ENCODE data around the gene GNAI1.

The GNAI1 gene

DNA sequence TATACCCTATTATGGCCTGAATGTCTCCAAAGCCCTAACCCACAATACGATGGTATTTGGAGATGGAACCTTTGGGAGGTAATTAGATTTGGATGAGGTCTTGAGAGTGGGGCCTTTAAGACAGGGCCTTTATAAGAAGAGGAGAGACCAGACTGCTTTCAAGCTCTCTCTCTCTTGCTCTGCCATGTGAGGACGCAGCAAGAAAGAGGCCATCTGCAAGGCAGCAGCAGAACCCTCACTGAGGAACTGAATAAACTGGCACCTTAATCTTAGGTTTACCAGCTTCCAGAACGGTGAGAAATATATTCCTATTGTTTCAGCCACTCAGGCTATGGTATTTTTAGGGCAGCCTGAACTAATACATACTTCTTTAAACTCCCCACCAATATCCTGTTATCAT lies 2.0 kb upstream of the GNAI1 start:
- DNase-seq (ENCODE audit: insufficient read length, low spot score) (no peak), FAIRE-seq (no peak)
- TF ChIP-seq, protein P1, sequence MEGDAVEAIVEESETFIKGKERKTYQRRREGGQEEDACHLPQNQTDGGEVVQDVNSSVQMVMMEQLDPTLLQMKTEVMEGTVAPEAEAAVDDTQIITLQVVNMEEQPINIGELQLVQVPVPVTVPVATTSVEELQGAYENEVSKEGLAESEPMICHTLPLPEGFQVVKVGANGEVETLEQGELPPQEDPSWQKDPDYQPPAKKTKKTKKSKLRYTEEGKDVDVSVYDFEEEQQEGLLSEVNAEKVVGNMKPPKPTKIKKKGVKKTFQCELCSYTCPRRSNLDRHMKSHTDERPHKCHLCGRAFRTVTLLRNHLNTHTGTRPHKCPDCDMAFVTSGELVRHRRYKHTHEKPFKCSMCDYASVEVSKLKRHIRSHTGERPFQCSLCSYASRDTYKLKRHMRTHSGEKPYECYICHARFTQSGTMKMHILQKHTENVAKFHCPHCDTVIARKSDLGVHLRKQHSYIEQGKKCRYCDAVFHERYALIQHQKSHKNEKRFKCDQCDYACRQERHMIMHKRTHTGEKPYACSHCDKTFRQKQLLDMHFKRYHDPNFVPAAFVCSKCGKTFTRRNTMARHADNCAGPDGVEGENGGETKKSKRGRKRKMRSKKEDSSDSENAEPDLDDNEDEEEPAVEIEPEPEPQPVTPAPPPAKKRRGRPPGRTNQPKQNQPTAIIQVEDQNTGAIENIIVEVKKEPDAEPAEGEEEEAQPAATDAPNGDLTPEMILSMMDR (IDR thresholded peaks at IDR 0.05; ENCODE audit: insufficient read depth, missing control alignments): no peak

DNA sequence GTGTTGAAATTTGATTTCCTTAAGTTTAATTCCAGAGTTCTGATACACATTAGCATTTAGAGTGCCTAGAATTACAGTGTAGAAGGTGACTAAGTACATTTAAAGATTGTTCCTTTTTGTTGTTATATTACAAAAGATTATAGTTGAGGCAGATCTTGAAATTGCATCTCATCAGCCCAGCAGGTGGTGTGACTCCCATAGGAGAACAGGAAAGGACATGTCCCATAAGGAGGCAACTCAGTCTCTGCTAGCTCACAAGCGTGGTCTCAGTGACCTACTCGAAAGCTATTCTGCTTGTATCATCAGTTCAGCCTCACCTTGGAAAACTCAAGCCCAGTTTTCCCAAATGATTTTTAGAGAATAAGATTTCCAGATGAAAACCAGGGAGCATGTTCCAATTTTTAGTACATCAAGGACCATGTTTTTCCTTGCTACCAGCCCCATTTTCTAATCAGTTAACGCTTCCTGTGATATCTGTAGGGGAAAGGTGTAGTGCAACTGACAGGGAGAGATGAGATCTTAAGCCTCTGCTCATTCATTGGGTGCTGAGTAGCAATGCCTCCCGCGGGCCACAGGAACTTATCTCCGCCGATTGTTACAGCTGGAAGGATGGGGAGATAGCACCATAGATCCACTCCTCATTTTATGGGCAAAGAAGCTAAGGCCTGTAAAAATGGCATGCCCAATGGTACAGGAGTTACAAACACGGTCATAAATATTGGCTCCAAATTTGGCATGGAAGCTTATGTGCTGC lies 1.1 kb upstream of the GNAI1 start:
- DNase-seq (ENCODE audit: insufficient read length, low spot score) (no peak), FAIRE-seq (no peak)
- TF ChIP-seq, protein P1 (IDR thresholded peaks at IDR 0.05; ENCODE audit: insufficient read depth, missing control alignments): no peak

DNA sequence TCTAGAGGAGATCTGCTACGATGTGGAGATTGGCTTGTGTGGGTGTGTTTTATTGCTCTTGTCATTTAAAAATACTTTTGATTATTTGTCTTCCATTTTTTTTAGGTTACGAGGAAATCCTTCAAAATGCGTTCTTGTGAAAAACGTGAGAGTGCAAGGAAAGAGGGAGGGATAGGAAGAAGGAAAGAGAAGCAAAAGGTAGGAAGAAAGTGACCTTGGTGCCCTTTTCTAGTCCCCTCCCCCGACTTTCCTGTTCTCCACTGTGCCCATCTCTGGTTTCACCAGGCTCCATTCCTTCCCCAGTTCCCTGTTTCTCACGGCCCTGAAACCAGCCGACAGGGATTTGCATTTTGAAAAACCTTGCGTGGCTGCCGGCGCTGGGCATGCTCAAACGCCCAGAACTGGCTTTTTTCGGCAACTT lies 506 bp upstream of the GNAI1 start:
- DNase-seq (ENCODE audit: insufficient read length, low spot score): no peak
- TF ChIP-seq, protein P1 (IDR thresholded peaks at IDR 0.05; ENCODE audit: insufficient read depth, missing control alignments): no peak
- no peak for FAIRE-seq

DNA sequence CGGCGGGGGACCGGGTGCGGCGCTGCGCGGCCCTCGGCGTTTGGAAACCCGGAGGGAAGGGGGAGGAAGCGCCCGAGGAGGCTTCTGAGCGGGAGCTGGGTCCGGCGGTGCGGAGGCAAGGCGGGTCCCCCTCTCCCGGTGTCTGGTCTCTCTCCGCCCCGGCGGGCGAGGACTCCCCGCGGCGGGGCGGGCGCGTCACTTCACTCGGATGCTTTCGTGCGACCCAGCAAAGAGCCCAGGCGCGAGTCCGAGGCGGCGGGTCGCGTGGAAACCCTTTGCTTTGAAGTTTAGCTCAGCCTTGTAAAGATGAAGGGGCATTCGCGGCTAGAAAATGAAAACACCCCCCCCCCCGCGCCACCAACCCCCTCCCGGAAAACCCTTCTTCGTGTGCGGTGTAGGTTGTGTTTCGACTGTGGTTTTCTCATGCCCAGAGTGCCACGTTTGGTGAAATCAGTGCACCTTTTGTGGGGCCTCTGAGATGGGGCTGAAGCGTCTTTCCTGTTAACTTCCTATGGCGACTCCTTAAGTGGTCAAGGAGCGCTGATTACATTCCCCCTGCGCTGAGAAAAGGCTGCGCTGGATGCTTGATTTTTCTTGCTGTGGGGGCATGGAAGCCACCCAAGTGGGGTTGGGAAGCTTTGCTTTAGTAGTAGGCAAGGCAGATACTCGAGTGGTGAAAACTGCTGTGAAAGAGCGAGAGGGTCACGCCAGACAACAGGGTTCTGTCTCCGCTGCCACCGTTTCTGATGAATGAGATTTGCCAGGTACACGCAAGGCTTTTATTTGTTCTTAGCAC lies 876 bp downstream of the GNAI1 start:
- TF ChIP-seq, protein P1 (IDR thresholded peaks at IDR 0.05; ENCODE audit: insufficient read depth, missing control alignments): no peak
- FAIRE-seq (no peak), DNase-seq (ENCODE audit: insufficient read length, low spot score) (no peak)

DNA sequence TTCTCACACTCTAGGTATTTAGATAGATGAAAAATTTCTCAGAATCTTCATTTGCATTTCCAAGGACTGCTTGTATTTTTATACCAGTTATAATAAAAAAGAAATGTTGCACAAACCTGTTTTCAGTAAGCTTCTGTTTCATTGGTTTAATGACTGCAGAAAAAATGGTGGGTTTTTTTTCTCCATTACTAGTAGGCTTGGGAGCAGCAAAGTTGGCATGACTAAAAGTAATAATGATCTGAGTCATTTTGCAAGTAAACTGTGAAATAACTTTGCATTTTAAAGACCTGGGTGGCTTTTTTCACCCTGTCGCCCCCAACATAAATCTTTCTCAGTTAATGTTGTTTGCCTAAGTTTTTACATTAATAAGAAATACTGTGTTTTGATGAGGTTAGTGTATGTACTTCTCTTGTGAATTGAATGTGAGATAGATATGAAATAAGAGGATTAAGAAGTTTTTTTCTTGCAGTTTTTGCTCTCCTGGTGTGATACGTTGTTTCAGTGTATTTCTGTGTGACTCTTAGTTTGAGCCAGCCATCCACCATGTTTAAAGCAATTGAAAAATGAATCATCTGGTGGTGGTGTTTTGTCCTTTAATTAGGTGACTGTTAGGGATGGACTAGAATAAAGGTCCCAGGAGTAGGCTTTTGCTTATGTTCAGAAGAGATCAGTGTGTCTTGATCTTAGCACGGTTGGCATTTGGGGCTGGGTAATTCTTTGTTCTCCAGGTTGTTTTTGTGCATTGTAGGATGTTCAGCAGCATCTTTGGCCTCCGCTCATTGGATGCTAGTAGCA lies 1.8 kb downstream of the GNAI1 start:
- DNase-seq (ENCODE audit: insufficient read length, low spot score): no peak

DNA sequence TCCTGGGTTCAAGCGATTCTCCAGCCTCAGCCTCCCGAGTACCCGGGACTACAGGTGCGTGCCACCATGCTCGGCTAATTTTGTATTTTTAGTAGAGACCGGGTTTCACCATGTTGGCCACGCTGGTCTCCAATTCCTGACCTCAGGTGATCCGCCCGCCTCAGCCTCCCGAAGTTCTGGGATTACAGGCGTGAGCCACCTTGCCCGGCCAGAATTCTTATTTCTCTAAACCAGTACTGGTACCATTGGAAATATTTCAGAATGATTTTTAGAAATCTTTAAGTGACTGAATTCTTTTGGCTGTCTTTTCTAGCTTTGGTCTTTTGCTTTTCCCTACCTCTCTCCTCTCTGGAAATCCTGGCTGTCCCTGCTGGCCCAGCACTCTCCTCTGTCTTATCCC lies 2.8 kb downstream of the GNAI1 start:
- no peak for DNase-seq (ENCODE audit: insufficient read length, low spot score)
- TF ChIP-seq, protein P1 (IDR thresholded peaks at IDR 0.05; ENCODE audit: insufficient read depth, missing control alignments): no peak
- FAIRE-seq: no peak

More for the DNA sequence above, 1.8 kb downstream of the GNAI1 start:
- FAIRE-seq: no peak
- TF ChIP-seq, protein P1 (IDR thresholded peaks at IDR 0.05; ENCODE audit: insufficient read depth, missing control alignments): no peak
